NCI-H1092 treated with DMSO at 0.1 percent for 48 hours (cell line): ENCODE data around the gene SCN1B.
"Not testable (repeated sequence)": the region's sequence is repeated elsewhere in the genome, so short reads cannot be mapped to it uniquely, and the experiment has no call there.

Source experiments
- DNase-seq: peaks from one replicate; lab custom pipeline; 2025; lab: John Stamatoyannopoulos, UW

Gene SCN1B

GRCh38 chr19:35030257-35031071 is at the start of gene SCN1B:
TSS of gene SCN1B (plus strand) at chr19:35030470. CDS start at chr19:35030821, 351 bp downstream.
- DNase-seq = no peak

GRCh38 chr19:34982275-34982674 is 48.0 kb upstream of the SCN1B start:
- no peak for DNase-seq

GRCh38 chr19:34983786-34984185 is 46.5 kb upstream of the SCN1B start:
- DNase-seq = no peak

GRCh38 chr19:34984287-34984686 is 46.0 kb upstream of the SCN1B start:
- DNase-seq = no peak

GRCh38 chr19:34985249-34986022 is 44.8 kb upstream of the SCN1B start:
- no peak for DNase-seq

- no peak for DNase-seq
Measured at GRCh38 chr19:34988119-34988518, 42.2 kb upstream of the SCN1B start.

GRCh38 chr19:34989298-34989697 is 41.0 kb upstream of the SCN1B start:
- no peak for DNase-seq

- no peak for DNase-seq
Measured at GRCh38 chr19:34990578-34991192, 39.6 kb upstream of the SCN1B start.

GRCh38 chr19:34991542-34992333 is 38.5 kb upstream of the SCN1B start:
- no peak for DNase-seq

GRCh38 chr19:34992582-34992981 is 37.7 kb upstream of the SCN1B start:
- not testable (repeated sequence) for DNase-seq

- DNase-seq = no peak
Measured at GRCh38 chr19:34994286-34994642, 36.0 kb upstream of the SCN1B start.

GRCh38 chr19:34994643-34995541 is 35.4 kb upstream of the SCN1B start:
- DNase-seq = no peak

- DNase-seq = no peak
Measured at GRCh38 chr19:34995551-34995950, 34.7 kb upstream of the SCN1B start.

GRCh38 chr19:34997071-34997617 is 33.1 kb upstream of the SCN1B start:
- no peak for DNase-seq

- not testable (repeated sequence) for DNase-seq
Measured at GRCh38 chr19:34998224-34998623, 32.0 kb upstream of the SCN1B start.

GRCh38 chr19:34998777-34999497 is 31.3 kb upstream of the SCN1B start:
- DNase-seq = no peak

- peak; percentile 53 for DNase-seq
Measured at GRCh38 chr19:34999498-35000337, 30.6 kb upstream of the SCN1B start, which contains the start of gene GRAMD1A. TSS of gene GRAMD1A (plus strand) at chr19:35000323. CDS start at chr19:35000479, 156 bp downstream.

- DNase-seq = no peak
Measured at GRCh38 chr19:35000338-35000646, 30.0 kb upstream of the SCN1B start.
